Activated CD4-positive, alpha-beta T cell treated with anti-CD3 and anti-CD28 coated beads, Interleukin-2, amount 10 ng/mL, durations not matched to agents 7 days and 5 days (primary cell): ENCODE measurements around the gene PLEKHM3. TPM values are rescaled to one million over a fixed set of nuclear protein-coding genes. Genes with fewer than 3 reads are reported as not detected.

Source experiments
- CTCF ChIA-PET: fragments of 350-600 bp; sonication (Branson Sonifier 250); formaldehyde crosslinking; loops from one replicate; lab custom pipeline; 2021; ENCODE audit warnings: antibody characterized with exemption; lab: Charles Lee
- POLR2A ChIA-PET: fragments of 350-600 bp; sonication (Branson Sonifier 250); formaldehyde crosslinking; loops from one replicate; lab custom pipeline; 2021; ENCODE audit warnings: antibody characterized with exemption; lab: Charles Lee
- DNase-seq: peaks from one replicate; pipeline ENCODE4 v3.0.0-alpha.2; 2020
- H3K27ac Mint-ChIP-seq: one replicate; pipeline ENCODE4 v1.8.0; 2021; ENCODE audit warnings: mild to moderate bottlenecking, moderate library complexity, mixed read lengths
- H3K27me3 Mint-ChIP-seq: one replicate; pipeline ENCODE4 v1.8.0; 2021; ENCODE audit warnings: mixed read lengths
- H3K36me3 Mint-ChIP-seq: one replicate; pipeline ENCODE4 v1.8.0; 2021; ENCODE audit warnings: low read depth, mixed read lengths
- H3K4me1 Mint-ChIP-seq: one replicate; pipeline ENCODE4 v1.8.0; 2021; ENCODE audit warnings: mixed read lengths
- H3K4me3 Mint-ChIP-seq: one replicate; pipeline ENCODE4 v1.8.0; 2021; ENCODE audit warnings: mild to moderate bottlenecking, moderate library complexity, mixed read lengths
- H3K9me3 Mint-ChIP-seq: one replicate; pipeline ENCODE4 v1.8.0; 2021; ENCODE audit warnings: mixed read lengths
- total RNA-seq, 2 experiments: library from RNA; stranded (reverse); gene quantifications; one replicate each; pipeline ENCODE4 v1.2.3, GENCODE V29; 2021

The PLEKHM3 gene
- total RNA-seq, 2 experiments from 2014 or later, result 6.7 to 7.7 TPM

GRCh38 chr2:207935121-207935990, 90.0 kb downstream of the PLEKHM3 start:
- H3K27ac Mint-ChIP-seq, result no peak overlapping the region
- no peaks in the 10 kb centered on the region for H3K27me3 Mint-ChIP-seq
- DNase-seq, result no peak
- POLR2A ChIA-PET, result no interaction called here
- CTCF ChIA-PET, result interaction anchor here (0.6 to 0.9 kb wide), 2 partner anchors 13 to 114 kb away, joined by 3 read pairs; no protein-coding TSS in a partner anchor
- no peaks in the 10 kb centered on the region for H3K4me1 Mint-ChIP-seq
- H3K9me3 Mint-ChIP-seq, result no peaks in the 10 kb centered on the region
- H3K36me3 Mint-ChIP-seq, result no peaks in the 10 kb centered on the region
- no peak overlapping the region for H3K4me3 Mint-ChIP-seq

GRCh38 chr2:207934720-207935119, 90.6 kb downstream of the PLEKHM3 start:
- ChIA-PET POLR2A (no interaction called here), CTCF (interaction anchor here (0.9 kb wide), 1 partner anchor 13 kb away, joined by 3 read pairs; no protein-coding TSS in a partner anchor)
- no peak for DNase-seq
- no peak overlapping the region for H3K4me3 Mint-ChIP-seq
- H3K27me3 Mint-ChIP-seq, result no peaks in the 10 kb centered on the region
- no peaks in the 10 kb centered on the region for H3K36me3 Mint-ChIP-seq
- no peaks in the 10 kb centered on the region for H3K4me1 Mint-ChIP-seq
- H3K9me3 Mint-ChIP-seq, result no peaks in the 10 kb centered on the region
- H3K27ac Mint-ChIP-seq, result no peak overlapping the region

- no peak overlapping the region for H3K4me3 Mint-ChIP-seq
- H3K36me3 Mint-ChIP-seq, result no peaks in the 10 kb centered on the region
- no peaks in the 10 kb centered on the region for H3K9me3 Mint-ChIP-seq
- H3K4me1 Mint-ChIP-seq, result no peaks in the 10 kb centered on the region
- H3K27ac Mint-ChIP-seq, result no peak overlapping the region
- ChIA-PET POLR2A (interaction anchor here (0.7 kb wide), 1 partner anchor 17 kb away, joined by 5 read pairs; no protein-coding TSS in a partner anchor), CTCF (no interaction called here)
- no peaks in the 10 kb centered on the region for H3K27me3 Mint-ChIP-seq
- no peak for DNase-seq
Observed at GRCh38 chr2:207933396-207934065, 91.8 kb downstream of the PLEKHM3 start.

- Mint-ChIP-seq H3K9me3 (no peaks in the 10 kb centered on the region), H3K27me3 (no peaks in the 10 kb centered on the region), H3K36me3 (no peaks in the 10 kb centered on the region), H3K4me3 (no peak overlapping the region), H3K27ac (no peak overlapping the region), H3K4me1 (no peaks in the 10 kb centered on the region)
- CTCF ChIA-PET, result no interaction called here
- no peak for DNase-seq
- POLR2A ChIA-PET, result no interaction called here
Observed at GRCh38 chr2:207932106-207932505, 93.2 kb downstream of the PLEKHM3 start.

- Mint-ChIP-seq H3K4me3 (no peak overlapping the region), H3K4me1 (peaks cover 2% of the 10 kb centered on the region), H3K27ac (no peak overlapping the region), H3K36me3 (no peaks in the 10 kb centered on the region), H3K27me3 (no peaks in the 10 kb centered on the region), H3K9me3 (no peaks in the 10 kb centered on the region)
- DNase-seq, result no peak
- CTCF ChIA-PET, result no interaction called here
- POLR2A ChIA-PET, result no interaction called here
Observed at GRCh38 chr2:207930747-207931146, 94.6 kb downstream of the PLEKHM3 start.

GRCh38 chr2:207929923-207930322, 95.4 kb downstream of the PLEKHM3 start:
- DNase-seq, result no peak
- Mint-ChIP-seq H3K36me3 (no peaks in the 10 kb centered on the region), H3K27me3 (no peaks in the 10 kb centered on the region), H3K27ac (no peak overlapping the region), H3K9me3 (no peaks in the 10 kb centered on the region), H3K4me3 (no peak overlapping the region), H3K4me1 (peaks cover 6% of the 10 kb centered on the region)
- POLR2A ChIA-PET, result no interaction called here
- CTCF ChIA-PET, result interaction anchor here (0.8 kb wide), 1 partner anchor 10 kb away, joined by 3 read pairs; no protein-coding TSS in a partner anchor

GRCh38 chr2:207928079-207928478, 97.2 kb downstream of the PLEKHM3 start:
- Mint-ChIP-seq H3K27me3 (no peaks in the 10 kb centered on the region), H3K9me3 (no peaks in the 10 kb centered on the region), H3K4me3 (no peak overlapping the region), H3K4me1 (peaks cover 6% of the 10 kb centered on the region), H3K36me3 (no peaks in the 10 kb centered on the region), H3K27ac (no peak overlapping the region)
- DNase-seq, result no peak
- CTCF ChIA-PET, result no interaction called here
- POLR2A ChIA-PET, result no interaction called here

GRCh38 chr2:207926989-207927300, 98.4 kb downstream of the PLEKHM3 start:
- POLR2A ChIA-PET, result no interaction called here
- Mint-ChIP-seq H3K36me3 (no peaks in the 10 kb centered on the region), H3K9me3 (no peaks in the 10 kb centered on the region), H3K27ac (no peak overlapping the region), H3K4me1 (peaks cover 6% of the 10 kb centered on the region), H3K27me3 (no peaks in the 10 kb centered on the region), H3K4me3 (no peak overlapping the region)
- CTCF ChIA-PET, result no interaction called here
- DNase-seq, result no peak

GRCh38 chr2:207926133-207926988, 99.0 kb downstream of the PLEKHM3 start:
- ChIA-PET POLR2A (no interaction called here), CTCF (no interaction called here)
- no peaks in the 10 kb centered on the region for H3K27me3 Mint-ChIP-seq
- no peaks in the 10 kb centered on the region for H3K36me3 Mint-ChIP-seq
- no peak for DNase-seq
- no peaks in the 10 kb centered on the region for H3K9me3 Mint-ChIP-seq
- no peak overlapping the region for H3K4me3 Mint-ChIP-seq
- H3K27ac Mint-ChIP-seq, result no peak overlapping the region
- H3K4me1 Mint-ChIP-seq, result peaks cover 6% of the 10 kb centered on the region

GRCh38 chr2:207925601-207926000, 99.7 kb downstream of the PLEKHM3 start:
- Mint-ChIP-seq H3K27ac (peak overlapping the region; percentile 62), H3K4me3 (no peak overlapping the region), H3K36me3 (no peaks in the 10 kb centered on the region), H3K27me3 (no peaks in the 10 kb centered on the region), H3K4me1 (peaks cover 6% of the 10 kb centered on the region), H3K9me3 (no peaks in the 10 kb centered on the region)
- DNase-seq, result no peak
- ChIA-PET POLR2A (no interaction called here), CTCF (interaction anchor here (1.5 kb wide), 1 partner anchor 13 kb away, joined by 3 read pairs; no protein-coding TSS in a partner anchor)

GRCh38 chr2:207921606-207922005, 103.7 kb downstream of the PLEKHM3 start:
- Mint-ChIP-seq H3K4me3 (no peak overlapping the region), H3K9me3 (no peaks in the 10 kb centered on the region), H3K36me3 (no peaks in the 10 kb centered on the region), H3K27me3 (no peaks in the 10 kb centered on the region), H3K4me1 (peaks cover 6% of the 10 kb centered on the region), H3K27ac (no peak overlapping the region)
- no peak for DNase-seq
- POLR2A ChIA-PET, result no interaction called here
- CTCF ChIA-PET, result interaction anchor here (1.0 kb wide), 1 partner anchor 13 kb away, joined by 3 read pairs; no protein-coding TSS in a partner anchor

- no peak for DNase-seq
- ChIA-PET POLR2A (no interaction called here), CTCF (interaction anchor here (0.6 to 0.7 kb wide), 2 partner anchors 20 to 978 kb away, joined by 3 read pairs; no protein-coding TSS in a partner anchor)
- H3K27ac Mint-ChIP-seq, result no peak overlapping the region
- H3K4me1 Mint-ChIP-seq, result peaks cover 4% of the 10 kb centered on the region
- no peaks in the 10 kb centered on the region for H3K9me3 Mint-ChIP-seq
- no peaks in the 10 kb centered on the region for H3K27me3 Mint-ChIP-seq
- no peaks in the 10 kb centered on the region for H3K36me3 Mint-ChIP-seq
- H3K4me3 Mint-ChIP-seq, result no peak overlapping the region
Observed at GRCh38 chr2:207920721-207921120, 104.6 kb downstream of the PLEKHM3 start.
